Coronary artery (tissue), 2 donors: ENCODE data around the gene RRBP1.

Experiments used
- DNase-seq: peaks from one replicate; pipeline ENCODE4 v3.0.0-alpha.2; 2017; ENCODE audit warnings: low spot score
- H3K27ac ChIP-seq, 2 donors: fragments of 200-600 bp; sonication (generic); one replicate each; pipeline ENCODE4 v1.5.1; 2016 to 2019
- H3K4me3 ChIP-seq: fragments of 200-600 bp; sonication (generic); 2 replicates; pipeline ENCODE4 v1.5.1; 2016; ENCODE audit warnings: mild to moderate bottlenecking, moderate library complexity
- CTCF ChIP-seq: fragments of 200-600 bp; sonication (generic); IDR thresholded peaks from one replicate; pipeline ENCODE4 v1.5.1; 2019; ENCODE audit warnings: antibody characterized with exemption

RRBP1 gene

GRCh38 chr20:17620371-17621228 lies 61.4 kb downstream of the RRBP1 start:
- no peak overlapping the region for H3K4me3 ChIP-seq
- no peak for TF ChIP-seq CTCF
- H3K27ac ChIP-seq = no peak overlapping the region
- DNase-seq = no peak

GRCh38 chr20:17619351-17620093 lies 62.5 kb downstream of the RRBP1 start:
- Histone ChIP-seq H3K4me3 (no peak overlapping the region), H3K27ac (no peak overlapping the region)
- no peak for DNase-seq
- TF ChIP-seq CTCF = no peak

DNA sequence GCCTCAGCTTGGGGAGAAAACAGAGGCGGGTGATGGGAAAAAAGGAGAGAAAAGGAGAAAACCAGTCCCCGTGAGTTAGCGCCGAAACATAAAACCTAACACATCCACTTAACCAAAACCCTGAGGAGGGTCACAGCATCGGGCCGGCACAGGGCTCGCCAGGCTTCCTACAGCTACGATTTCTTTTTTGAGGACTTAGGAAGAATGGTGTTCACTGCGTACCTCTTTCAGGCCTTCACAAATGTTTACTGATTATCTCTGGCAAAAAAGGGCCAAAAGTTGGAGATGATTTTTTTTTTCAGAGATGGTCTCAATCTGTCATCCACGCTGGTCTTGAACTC lies 63.4 kb downstream of the RRBP1 start:
- Histone ChIP-seq H3K27ac (no peak overlapping the region), H3K4me3 (no peak overlapping the region)
- no peak for DNase-seq
- no peak for TF ChIP-seq CTCF

DNA sequence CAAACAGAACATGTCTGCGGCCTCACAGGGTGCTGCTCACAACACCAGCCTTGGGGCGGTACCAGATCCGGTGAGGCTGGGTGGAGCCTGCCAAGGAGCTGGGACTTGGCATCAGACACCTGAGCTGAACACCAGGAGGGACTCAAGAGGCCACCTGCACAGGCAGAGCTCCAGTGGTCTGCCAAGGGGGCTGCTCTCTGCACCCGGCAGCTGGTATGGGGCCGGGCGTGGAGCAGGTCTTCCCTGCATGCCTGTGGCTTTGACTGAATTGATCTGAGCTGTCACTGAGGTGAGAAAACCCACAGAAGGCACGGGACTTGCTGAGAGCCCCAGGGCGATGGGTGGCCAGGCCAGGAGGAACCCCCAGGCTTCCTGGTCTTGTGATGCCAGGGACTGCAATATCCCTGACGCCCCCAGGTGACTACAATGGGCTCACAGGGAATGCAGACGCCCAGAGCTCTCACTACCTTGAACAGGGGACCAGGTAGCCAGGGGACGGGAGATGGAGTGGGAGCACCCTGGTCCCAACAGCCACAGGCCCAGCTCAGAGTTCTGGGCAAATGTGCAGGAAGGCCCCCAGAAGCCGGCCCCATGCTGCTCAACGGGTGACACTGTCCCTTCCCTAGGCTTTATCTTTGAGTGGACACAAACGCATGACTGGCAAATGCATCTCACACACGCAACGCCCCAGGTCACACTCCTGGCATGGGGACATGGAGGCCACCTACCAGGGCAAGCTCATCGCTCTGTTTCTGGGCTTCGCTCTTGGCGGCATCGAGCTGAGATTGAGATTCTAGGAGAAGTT lies 64.0 kb downstream of the RRBP1 start:
- Histone ChIP-seq H3K27ac (peak overlapping the region in 1 of 2 donors; percentile 93), H3K4me3 (no peak overlapping the region)
- peak; percentile 72 for DNase-seq
- no peak for TF ChIP-seq CTCF

GRCh38 chr20:17617212-17617867 lies 64.7 kb downstream of the RRBP1 start:
- peak; percentile 81 for TF ChIP-seq CTCF
- peak; percentile 76 for DNase-seq
- H3K27ac ChIP-seq = peak overlapping the region in 1 of 2 donors; percentile 93
- no peak overlapping the region for H3K4me3 ChIP-seq

GRCh38 chr20:17616480-17617211 lies 65.4 kb downstream of the RRBP1 start:
- H3K4me3 ChIP-seq = no peak overlapping the region
- no peak for TF ChIP-seq CTCF
- peak overlapping the region; percentile 74 to 93 for H3K27ac ChIP-seq
- DNase-seq = peak; percentile 72
